H1 (cell line): ENCODE data around the gene SLC17A1.

Experiments
- POLR2A ChIP-seq, 2 experiments: IDR thresholded peaks; 1 replicate in 1 of 2; 2 replicates in 1 of 2; pipeline ENCODE4 v1.6.1; 2011; ENCODE audit warnings: low read depth in 2 of 2, low read length in 2 of 2, mild to moderate bottlenecking in 2 of 2; ENCODE audit errors: control extremely low read depth in 1 of 2
- POLR2AphosphoS5 ChIP-seq: IDR thresholded peaks from 2 replicates; pipeline ENCODE4 v1.6.1; 2011; ENCODE audit warnings: low read depth, low read length
- POU5F1 ChIP-seq: IDR thresholded peaks from 2 replicates; pipeline ENCODE4 v1.6.1; 2011; ENCODE audit warnings: low read depth, mild to moderate bottlenecking, low read length, moderate library complexity
- TAF1 ChIP-seq: IDR thresholded peaks from 2 replicates; pipeline ENCODE4 v1.6.1; 2011; ENCODE audit warnings: mild to moderate bottlenecking, low read depth, low read length
- YY1 ChIP-seq: IDR thresholded peaks from 2 replicates; pipeline ENCODE4 v1.6.1; 2011; ENCODE audit warnings: low read depth, mild to moderate bottlenecking, low read length
- TF ChIP-seq, protein P1 (sequence below), 3 experiments: IDR thresholded peaks; 1 replicate in 2 of 3; 2 replicates in 1 of 3; pipeline versions ENCODE4 v1.5.1 to v1.6.1; 2011; ENCODE audit warnings: low read length in 3 of 3, mild to moderate bottlenecking in 3 of 3, inconsistent platforms in 2 of 3, low read depth in 1 of 3, moderate library complexity in 1 of 3; ENCODE audit not compliant: insufficient read depth in 1 of 3; ENCODE audit errors: control extremely low read depth in 1 of 3

DNA sequence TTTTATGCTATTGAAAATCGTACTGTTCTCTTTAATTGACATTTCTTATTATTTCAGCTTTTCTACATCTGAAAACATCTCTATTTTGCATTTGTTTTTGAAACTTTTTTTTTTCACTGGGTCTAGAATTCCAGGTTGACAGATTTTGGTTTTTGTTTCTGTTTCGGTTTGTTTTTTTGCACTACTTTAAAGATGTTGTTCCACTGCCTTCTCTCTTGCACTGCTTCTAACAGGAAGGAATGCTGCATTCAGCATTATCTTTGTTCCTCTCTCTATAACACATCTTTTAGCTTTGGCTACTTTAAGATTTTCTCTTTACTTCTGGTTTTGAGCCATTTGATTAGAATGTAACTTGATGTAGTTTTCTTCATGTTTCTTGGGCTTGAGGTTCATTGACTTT, 20.1 kb upstream of the SLC17A1 start:
- TF ChIP-seq, protein P1, sequence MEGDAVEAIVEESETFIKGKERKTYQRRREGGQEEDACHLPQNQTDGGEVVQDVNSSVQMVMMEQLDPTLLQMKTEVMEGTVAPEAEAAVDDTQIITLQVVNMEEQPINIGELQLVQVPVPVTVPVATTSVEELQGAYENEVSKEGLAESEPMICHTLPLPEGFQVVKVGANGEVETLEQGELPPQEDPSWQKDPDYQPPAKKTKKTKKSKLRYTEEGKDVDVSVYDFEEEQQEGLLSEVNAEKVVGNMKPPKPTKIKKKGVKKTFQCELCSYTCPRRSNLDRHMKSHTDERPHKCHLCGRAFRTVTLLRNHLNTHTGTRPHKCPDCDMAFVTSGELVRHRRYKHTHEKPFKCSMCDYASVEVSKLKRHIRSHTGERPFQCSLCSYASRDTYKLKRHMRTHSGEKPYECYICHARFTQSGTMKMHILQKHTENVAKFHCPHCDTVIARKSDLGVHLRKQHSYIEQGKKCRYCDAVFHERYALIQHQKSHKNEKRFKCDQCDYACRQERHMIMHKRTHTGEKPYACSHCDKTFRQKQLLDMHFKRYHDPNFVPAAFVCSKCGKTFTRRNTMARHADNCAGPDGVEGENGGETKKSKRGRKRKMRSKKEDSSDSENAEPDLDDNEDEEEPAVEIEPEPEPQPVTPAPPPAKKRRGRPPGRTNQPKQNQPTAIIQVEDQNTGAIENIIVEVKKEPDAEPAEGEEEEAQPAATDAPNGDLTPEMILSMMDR (IDR thresholded peaks at IDR 0.05; ENCODE audit: control extremely low read depth in 1 of 3, insufficient read depth in 1 of 3, low read depth in 1 of 3, low read length in 3 of 3): no peak
- TF ChIP-seq POLR2AphosphoS5 (no peak), POU5F1 (no peak), YY1 (no peak), TAF1 (no peak), POLR2A (IDR thresholded peaks at IDR 0.05; ENCODE audit: control extremely low read depth in 1 of 2, low read depth in 2 of 2, low read length in 2 of 2) (no peak)
